Retinal pigment epithelial cell (primary cell): Measurements from ENCODE around the gene TNFRSF12A.
"Not testable (repeated sequence)": the region's sequence is repeated elsewhere in the genome, so short reads cannot be mapped to it uniquely, and the experiment has no call there.

Experiments
- DNase-seq: peaks from one replicate; pipeline ENCODE4 v3.0.0-alpha.2; 2010; ENCODE audit warnings: low read depth
- H3K4me3 ChIP-seq: 2 replicates; pipeline ENCODE4 v1.5.1; 2011; ENCODE audit warnings: mild to moderate bottlenecking, low read length, control low read depth, moderate library complexity
- TF ChIP-seq, protein P1 (sequence below): conservative IDR thresholded peaks from 2 replicates; pipeline ENCODE4 v1.5.1; 2011; ENCODE audit warnings: low read depth, low read length, control low read depth, inconsistent platforms

Gene TNFRSF12A

GRCh38 chr16:3051494-3051893 lies 31.3 kb downstream of the TNFRSF12A start:
- DNase-seq: no peak
- TF ChIP-seq, protein P1, sequence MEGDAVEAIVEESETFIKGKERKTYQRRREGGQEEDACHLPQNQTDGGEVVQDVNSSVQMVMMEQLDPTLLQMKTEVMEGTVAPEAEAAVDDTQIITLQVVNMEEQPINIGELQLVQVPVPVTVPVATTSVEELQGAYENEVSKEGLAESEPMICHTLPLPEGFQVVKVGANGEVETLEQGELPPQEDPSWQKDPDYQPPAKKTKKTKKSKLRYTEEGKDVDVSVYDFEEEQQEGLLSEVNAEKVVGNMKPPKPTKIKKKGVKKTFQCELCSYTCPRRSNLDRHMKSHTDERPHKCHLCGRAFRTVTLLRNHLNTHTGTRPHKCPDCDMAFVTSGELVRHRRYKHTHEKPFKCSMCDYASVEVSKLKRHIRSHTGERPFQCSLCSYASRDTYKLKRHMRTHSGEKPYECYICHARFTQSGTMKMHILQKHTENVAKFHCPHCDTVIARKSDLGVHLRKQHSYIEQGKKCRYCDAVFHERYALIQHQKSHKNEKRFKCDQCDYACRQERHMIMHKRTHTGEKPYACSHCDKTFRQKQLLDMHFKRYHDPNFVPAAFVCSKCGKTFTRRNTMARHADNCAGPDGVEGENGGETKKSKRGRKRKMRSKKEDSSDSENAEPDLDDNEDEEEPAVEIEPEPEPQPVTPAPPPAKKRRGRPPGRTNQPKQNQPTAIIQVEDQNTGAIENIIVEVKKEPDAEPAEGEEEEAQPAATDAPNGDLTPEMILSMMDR: no peak
- no peak overlapping the region for H3K4me3 ChIP-seq

DNA sequence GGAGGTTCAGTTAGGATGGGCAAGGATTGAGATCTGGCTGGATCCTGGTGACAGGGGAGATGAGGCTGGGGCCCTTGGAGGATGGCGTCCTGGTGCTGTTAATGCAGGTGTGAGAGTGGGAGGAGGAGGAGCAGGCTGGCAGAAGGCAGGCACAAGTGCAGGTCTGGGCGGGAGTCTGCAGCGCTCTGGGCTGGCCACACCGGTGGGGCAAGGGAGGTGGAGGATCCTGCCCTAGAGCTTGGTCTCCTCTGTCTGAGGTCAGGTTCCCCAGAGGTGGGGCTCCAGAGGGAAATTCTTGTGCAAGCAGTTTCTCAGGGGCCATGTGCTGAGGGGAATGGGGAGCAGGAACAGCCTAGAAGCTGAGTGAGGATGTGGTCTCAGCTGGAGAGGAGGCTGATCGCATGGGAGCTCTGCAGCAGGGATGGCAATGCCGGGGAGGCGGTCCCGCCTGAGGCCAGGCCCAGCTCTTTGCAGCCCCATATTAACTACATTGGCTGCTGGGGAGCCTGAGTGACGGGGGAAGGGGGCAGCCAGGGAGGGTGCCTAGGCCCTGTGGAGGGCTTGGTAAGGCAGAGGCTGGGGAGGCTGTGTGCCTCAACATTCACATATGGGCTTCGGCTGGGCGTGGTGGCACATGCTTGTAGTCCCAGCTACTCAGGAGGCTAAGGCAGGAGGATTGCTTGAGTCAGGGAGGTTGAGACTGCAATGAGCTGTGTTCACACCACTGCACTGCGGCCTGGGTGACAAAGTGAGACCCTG lies 32.6 kb downstream of the TNFRSF12A start:
- H3K4me3 ChIP-seq, DNase-seq: not testable (repeated sequence)

GRCh38 chr16:3053330-3053710 lies 33.2 kb downstream of the TNFRSF12A start:
- not testable (repeated sequence) for H3K4me3 ChIP-seq, DNase-seq

GRCh38 chr16:3054965-3055733 lies 35.0 kb downstream of the TNFRSF12A start:
- TF ChIP-seq, protein P1: no peak
- no peak for DNase-seq
- no peak overlapping the region for H3K4me3 ChIP-seq

DNA sequence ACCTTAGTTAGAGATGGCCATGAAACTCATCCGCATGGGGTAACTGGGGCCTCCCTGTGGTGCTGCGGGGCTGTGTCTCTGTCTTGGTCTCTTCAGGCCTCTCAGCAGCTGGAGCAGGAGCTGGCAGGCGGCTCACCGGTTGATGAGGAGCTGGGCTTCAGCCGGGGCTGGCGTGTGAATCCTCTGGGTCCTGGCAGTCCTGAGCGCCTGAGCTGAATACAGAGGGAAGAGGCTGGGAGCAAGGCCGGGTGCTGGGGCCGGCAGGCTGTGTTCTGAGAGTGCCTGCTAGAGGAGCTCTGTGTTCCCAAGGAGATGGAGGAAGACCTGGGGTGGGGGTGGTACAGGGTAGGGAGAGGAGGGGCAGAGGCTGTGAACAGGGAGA lies 35.6 kb downstream of the TNFRSF12A start:
- not testable (repeated sequence) for H3K4me3 ChIP-seq, DNase-seq

DNA sequence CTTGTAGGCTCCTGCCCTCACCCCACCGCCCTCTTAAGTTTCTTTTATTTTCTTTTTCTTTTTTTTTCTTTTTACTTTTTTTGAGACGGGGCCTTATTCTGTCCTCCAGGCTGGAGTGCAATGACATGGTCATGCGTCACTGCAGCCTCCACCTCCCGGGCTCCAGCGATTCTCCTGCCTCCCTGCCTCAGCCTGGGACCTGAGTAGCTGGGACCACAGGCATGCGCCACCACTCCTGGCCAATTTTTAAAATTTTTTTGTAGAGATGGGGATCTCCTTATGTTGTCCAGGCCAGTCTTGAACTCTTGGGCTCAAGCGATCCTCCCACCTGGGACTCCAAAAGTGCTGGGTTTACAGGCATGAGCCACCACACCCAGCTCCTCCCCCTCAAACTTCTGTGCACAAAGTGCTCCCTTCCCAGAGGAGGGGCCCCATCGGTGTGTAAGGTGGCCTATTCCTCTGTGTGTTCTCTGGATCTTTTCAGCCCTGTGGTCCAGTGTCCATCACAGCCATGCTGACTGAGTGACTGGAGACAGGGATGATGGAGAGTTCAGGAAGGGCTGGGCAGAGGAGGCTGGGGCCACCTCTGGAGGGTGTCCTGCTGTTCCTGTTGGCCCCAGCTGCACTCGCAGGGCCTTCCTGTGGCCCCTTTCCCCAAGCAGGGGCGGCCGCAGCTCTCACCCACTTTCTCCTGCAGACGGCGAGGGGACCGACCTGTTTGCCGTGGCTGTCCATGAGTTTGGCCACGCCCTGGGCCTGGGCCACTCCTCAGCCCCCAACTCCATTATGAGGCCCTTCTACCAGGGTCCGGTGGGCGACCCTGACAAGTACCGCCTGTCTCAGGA lies 36.4 kb downstream of the TNFRSF12A start:
- TF ChIP-seq, protein P1: no peak
- H3K4me3 ChIP-seq: no peak overlapping the region
- DNase-seq: no peak

DNA sequence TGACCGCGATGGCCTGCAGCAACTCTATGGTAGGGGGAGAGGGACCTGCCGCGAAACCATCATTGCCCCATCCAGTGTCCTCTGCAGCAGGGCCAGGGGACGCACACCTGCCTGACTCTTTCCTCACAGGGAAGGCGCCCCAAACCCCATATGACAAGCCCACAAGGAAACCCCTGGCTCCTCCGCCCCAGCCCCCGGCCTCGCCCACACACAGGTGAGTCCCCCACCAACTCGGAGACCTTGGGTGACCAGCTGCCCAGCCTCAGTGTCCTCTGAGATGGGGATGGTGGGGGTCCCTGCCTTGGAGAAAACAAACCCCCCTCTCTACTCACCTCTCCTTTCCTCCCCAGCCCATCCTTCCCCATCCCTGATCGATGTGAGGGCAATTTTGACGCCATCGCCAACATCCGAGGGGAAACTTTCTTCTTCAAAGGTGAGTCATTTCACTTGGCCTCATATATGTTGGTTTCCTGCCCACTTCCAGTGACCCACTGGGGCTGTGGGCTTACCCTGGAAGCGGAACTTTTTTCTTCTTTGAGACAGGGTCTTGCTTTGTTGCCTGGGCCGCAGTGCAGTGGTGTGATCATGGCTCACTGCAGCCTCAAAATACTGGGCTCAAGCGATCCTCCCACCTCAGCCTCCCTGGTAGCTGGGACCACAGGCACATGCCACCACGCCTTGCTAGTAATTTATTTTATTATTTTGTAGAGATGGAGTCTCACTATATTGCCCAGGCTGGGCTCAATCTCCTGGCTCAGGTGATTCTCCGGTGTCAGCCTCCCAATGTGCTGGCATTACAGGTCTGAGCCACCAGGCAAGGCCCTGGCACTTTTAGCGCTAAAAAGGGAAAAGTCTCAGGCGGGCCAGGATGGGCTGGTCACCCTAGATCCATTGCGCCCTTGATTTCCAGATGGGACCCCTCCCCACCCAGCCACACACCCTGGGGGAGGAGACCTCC lies 37.3 kb downstream of the TNFRSF12A start:
- no peak for DNase-seq
- TF ChIP-seq, protein P1: no peak
- no peak overlapping the region for H3K4me3 ChIP-seq
